Type B pancreatic cell (in vitro differentiated cells): ENCODE results near the gene TTLL5. TPM values are rescaled to one million over a fixed set of nuclear protein-coding genes. Genes with fewer than 3 reads are reported as not detected.
A peak's percentile ranks its signal among the peaks of the same experiment; 100 is the strongest.

Experiments
- DNase-seq: peaks from one replicate; pipeline ENCODE4 v3.0.0; 2021; ENCODE audit warnings: mixed read lengths; ENCODE audit not compliant: unreplicated experiment; ENCODE audit errors: extremely low spot score
- H3K27ac Mint-ChIP-seq: 2 replicates; pipeline ENCODE4 v1.8.0; 2021; ENCODE audit warnings: mild to moderate bottlenecking, mixed read lengths
- H3K27me3 Mint-ChIP-seq: 2 replicates; pipeline ENCODE4 v1.8.0; 2021; ENCODE audit warnings: mixed read lengths
- H3K36me3 Mint-ChIP-seq: 2 replicates; pipeline ENCODE4 v1.8.0; 2021; ENCODE audit warnings: mixed read lengths
- H3K4me1 Mint-ChIP-seq: one replicate; pipeline ENCODE4 v1.8.0; 2021; ENCODE audit warnings: mixed read lengths; ENCODE audit not compliant: unreplicated experiment
- H3K4me3 Mint-ChIP-seq: 2 replicates; pipeline ENCODE4 v1.8.0; 2021; ENCODE audit warnings: mild to moderate bottlenecking, mixed read lengths
- H3K9me3 Mint-ChIP-seq: 2 replicates; pipeline ENCODE4 v1.8.0; 2021; ENCODE audit warnings: mixed read lengths
- total RNA-seq: library from RNA; stranded (reverse); gene quantifications from 2 replicates; pipeline ENCODE4 v1.2.1, GENCODE V29; 2021; ENCODE audit warnings: low replicate concordance
- TF ChIP-seq, protein P1 (sequence below): fragments of 200-600 bp; sonication (generic); conservative IDR thresholded peaks from 2 replicates; pipeline ENCODE4 v1.5.0; 2021; ENCODE audit warnings: antibody characterized with exemption, mild to moderate bottlenecking

The TTLL5 gene
- total RNA-seq, 1 donor from 2014 or later = 44.7 TPM

DNA sequence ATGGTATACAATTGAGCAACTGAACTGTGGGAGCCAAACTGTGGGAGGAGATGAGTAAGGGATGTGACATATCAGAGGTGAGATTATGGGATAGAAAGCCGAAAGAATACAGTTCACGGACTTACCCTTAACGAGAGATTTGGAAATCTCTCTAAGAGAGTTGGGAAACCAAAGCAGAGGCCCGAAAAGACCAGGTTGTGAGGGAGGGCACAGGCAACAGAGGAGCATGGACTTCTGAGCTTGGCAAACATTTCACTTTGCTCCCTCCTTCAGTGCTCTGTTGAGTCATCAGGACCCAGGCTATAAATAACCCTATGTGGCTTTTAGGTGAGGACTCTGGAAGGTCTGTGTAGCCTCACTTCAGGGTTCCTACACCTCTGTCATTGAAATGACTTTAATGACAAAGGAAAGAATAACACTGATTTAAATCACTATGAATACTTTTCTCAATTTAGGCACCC lies 200.1 kb downstream of the TTLL5 start:
- Mint-ChIP-seq H3K4me1 (peaks cover 22% of the 10 kb centered on the region), H3K36me3 (no peaks in the 10 kb centered on the region), H3K9me3 (no peaks in the 10 kb centered on the region), H3K27ac (no peak overlapping the region), H3K27me3 (no peaks in the 10 kb centered on the region), H3K4me3 (peak overlapping the region; percentile 1)
- DNase-seq = no peak
- TF ChIP-seq, protein P1, sequence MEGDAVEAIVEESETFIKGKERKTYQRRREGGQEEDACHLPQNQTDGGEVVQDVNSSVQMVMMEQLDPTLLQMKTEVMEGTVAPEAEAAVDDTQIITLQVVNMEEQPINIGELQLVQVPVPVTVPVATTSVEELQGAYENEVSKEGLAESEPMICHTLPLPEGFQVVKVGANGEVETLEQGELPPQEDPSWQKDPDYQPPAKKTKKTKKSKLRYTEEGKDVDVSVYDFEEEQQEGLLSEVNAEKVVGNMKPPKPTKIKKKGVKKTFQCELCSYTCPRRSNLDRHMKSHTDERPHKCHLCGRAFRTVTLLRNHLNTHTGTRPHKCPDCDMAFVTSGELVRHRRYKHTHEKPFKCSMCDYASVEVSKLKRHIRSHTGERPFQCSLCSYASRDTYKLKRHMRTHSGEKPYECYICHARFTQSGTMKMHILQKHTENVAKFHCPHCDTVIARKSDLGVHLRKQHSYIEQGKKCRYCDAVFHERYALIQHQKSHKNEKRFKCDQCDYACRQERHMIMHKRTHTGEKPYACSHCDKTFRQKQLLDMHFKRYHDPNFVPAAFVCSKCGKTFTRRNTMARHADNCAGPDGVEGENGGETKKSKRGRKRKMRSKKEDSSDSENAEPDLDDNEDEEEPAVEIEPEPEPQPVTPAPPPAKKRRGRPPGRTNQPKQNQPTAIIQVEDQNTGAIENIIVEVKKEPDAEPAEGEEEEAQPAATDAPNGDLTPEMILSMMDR = no peak

GRCh38 chr14:75863221-75863620 lies 202.2 kb downstream of the TTLL5 start:
- TF ChIP-seq, protein P1 = no peak

GRCh38 chr14:75864352-75864751 lies 203.3 kb downstream of the TTLL5 start:
- H3K9me3 Mint-ChIP-seq = no peaks in the 10 kb centered on the region
- no peak overlapping the region for H3K4me3 Mint-ChIP-seq
- H3K27me3 Mint-ChIP-seq = no peaks in the 10 kb centered on the region
- TF ChIP-seq, protein P1 = no peak
- no peak overlapping the region for H3K27ac Mint-ChIP-seq
- peaks cover 7% of the 10 kb centered on the region for H3K36me3 Mint-ChIP-seq
- no peak for DNase-seq
- H3K4me1 Mint-ChIP-seq = peaks cover 41% of the 10 kb centered on the region

More at GRCh38 chr14:75863221-75863620, 202.2 kb downstream of the TTLL5 start:
- no peak overlapping the region for H3K27ac Mint-ChIP-seq
- peaks cover 34% of the 10 kb centered on the region for H3K4me1 Mint-ChIP-seq
- no peak overlapping the region for H3K4me3 Mint-ChIP-seq
- H3K27me3 Mint-ChIP-seq = no peaks in the 10 kb centered on the region
- H3K36me3 Mint-ChIP-seq = peaks cover 4% of the 10 kb centered on the region
- DNase-seq = no peak
- H3K9me3 Mint-ChIP-seq = no peaks in the 10 kb centered on the region

- Mint-ChIP-seq H3K4me3 (no peak overlapping the region), H3K9me3 (no peaks in the 10 kb centered on the region), H3K27me3 (no peaks in the 10 kb centered on the region), H3K27ac (no peak overlapping the region), H3K36me3 (peaks cover 12% of the 10 kb centered on the region), H3K4me1 (peaks cover 41% of the 10 kb centered on the region)
- TF ChIP-seq, protein P1 = no peak
- DNase-seq = no peak
These were observed 204.5 kb downstream of the TTLL5 start for GRCh38 chr14:75865531-75865930.

- H3K4me1 Mint-ChIP-seq = peaks cover 44% of the 10 kb centered on the region
- no peaks in the 10 kb centered on the region for H3K9me3 Mint-ChIP-seq
- DNase-seq = no peak
- TF ChIP-seq, protein P1 = no peak
- no peak overlapping the region for H3K27ac Mint-ChIP-seq
- peak overlapping the region; percentile 1 for H3K4me3 Mint-ChIP-seq
- no peaks in the 10 kb centered on the region for H3K27me3 Mint-ChIP-seq
- peaks cover 16% of the 10 kb centered on the region for H3K36me3 Mint-ChIP-seq
These were observed 205.9 kb downstream of the TTLL5 start for GRCh38 chr14:75866970-75867369.
